GM12865 (cell line): Measurements from ENCODE around the gene ANK2.

Experiments used
- DNase-seq: peaks from one replicate; pipeline ENCODE4 v3.0.0; 2010; ENCODE audit warnings: low read depth
- H3K4me3 ChIP-seq: 2 replicates; pipeline ENCODE4 v1.5.1; 2011; ENCODE audit warnings: mild to moderate bottlenecking, low read depth, low read length, control low read depth
- CTCF ChIP-seq: IDR thresholded peaks from 2 replicates; pipeline ENCODE4 v1.5.1; 2011; ENCODE audit warnings: low read length, control low read depth, low read depth, inconsistent platforms; ENCODE audit not compliant: insufficient read depth; ENCODE audit errors: missing control alignments

Gene ANK2

GRCh38 chr4:113116414-113117357, 67.2 kb downstream of the ANK2 start:
- TF ChIP-seq CTCF = no peak
- no peak for DNase-seq
- no peak overlapping the region for H3K4me3 ChIP-seq

DNA sequence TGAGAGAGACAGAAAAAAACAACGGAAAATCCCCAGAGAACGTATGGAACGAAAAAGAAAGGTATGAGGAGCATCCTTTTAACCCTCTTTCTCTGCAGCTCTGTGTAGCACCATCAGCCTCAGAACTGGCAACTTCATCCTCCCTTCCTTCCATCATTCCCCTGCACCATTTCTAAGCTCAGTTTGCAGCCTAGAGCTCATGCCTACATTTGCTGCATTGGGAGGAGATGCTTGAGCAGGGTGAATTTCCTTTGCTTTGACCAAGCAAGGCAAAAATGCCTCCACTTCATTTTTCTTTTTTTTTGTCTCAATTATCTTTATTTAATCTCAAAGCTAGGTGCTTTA, 67.9 kb downstream of the ANK2 start:
- H3K4me3 ChIP-seq = no peak overlapping the region
- TF ChIP-seq CTCF = no peak
- no peak for DNase-seq

DNA sequence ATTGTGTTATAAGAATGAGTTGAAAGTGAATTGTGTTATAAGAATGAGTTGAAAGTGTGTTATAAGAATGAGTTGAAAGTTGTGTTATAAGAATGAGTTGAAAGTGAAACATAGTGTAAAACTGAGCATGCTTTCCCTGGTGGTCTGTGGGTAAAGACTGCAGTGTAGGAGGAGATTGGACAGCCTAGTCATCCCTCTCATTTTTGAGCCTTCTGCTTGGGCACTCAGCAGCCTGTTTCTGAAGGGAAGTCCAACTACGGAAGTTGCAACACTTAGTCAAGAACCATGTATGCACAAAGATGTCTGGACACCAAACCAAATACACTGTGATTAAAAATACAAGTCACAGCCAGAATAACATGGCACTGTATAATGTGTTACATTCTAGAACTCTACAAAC, 72.6 kb downstream of the ANK2 start:
- TF ChIP-seq CTCF = no peak
- peak; percentile 8 for DNase-seq
- no peak overlapping the region for H3K4me3 ChIP-seq

DNA sequence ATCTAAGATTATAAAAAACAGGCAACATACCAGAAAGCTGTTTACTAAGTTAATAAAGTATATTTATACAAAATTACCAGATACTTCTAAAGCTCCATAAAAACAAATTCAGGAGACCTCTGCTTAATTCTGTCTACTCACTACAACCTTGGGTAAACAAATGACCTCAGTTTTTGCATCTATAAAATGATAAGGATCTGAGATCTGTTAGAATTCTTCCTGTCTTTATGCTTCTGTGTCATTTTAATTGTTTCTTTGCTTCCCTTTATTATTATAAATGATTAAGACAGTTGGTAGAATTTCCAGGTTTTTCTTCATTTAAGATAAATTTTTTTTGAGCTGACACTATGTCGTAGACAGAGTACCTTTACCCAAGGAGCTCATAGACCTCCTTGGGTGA, 76.0 kb downstream of the ANK2 start:
- DNase-seq = no peak
- no peak for TF ChIP-seq CTCF
- no peak overlapping the region for H3K4me3 ChIP-seq

DNA sequence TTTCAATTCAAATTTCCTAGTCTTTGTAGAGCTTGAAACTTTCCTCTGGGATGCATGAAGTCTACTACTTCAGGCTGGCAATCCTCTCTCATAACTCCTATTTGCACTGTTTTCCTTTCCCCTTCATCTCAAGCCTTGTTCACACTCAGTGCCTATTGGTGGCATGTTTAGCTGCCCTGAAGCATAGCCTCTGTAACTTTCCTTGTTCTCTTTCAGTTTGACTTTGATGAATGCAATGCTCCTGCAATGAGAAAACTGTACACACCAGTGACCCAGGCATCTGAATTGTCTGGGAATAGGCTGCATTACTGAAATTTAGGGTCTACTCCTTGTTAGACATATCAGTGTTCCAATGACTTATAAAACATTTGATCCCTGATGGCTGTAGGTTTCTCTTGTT, 81.7 kb downstream of the ANK2 start:
- DNase-seq = no peak
- no peak overlapping the region for H3K4me3 ChIP-seq
- TF ChIP-seq CTCF = no peak

- no peak overlapping the region for H3K4me3 ChIP-seq
- no peak for DNase-seq
- no peak for TF ChIP-seq CTCF
Observed at GRCh38 chr4:113131621-113132020, 82.2 kb downstream of the ANK2 start.

DNA sequence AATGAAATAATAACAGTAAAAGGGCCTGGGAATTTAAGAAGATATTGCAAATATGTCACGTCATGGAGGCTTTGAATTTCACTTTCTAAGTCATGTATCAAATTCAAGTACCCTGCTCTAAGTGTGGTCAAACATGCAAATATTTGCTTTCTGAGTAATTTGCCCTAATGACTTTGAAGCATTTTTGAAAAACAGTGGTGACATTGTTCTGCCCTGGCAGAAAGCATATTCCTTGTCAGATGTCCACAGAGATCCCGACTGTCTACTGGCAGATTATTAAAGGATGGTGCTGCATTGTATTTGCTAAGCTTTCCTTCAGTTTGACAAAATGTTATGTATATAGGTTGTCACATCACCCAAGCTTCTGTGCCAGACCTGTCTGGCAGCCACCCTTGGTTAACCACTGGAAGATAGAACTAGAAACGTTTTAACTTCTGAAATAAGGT, 92.5 kb downstream of the ANK2 start:
- peak; percentile 24 for DNase-seq
- no peak overlapping the region for H3K4me3 ChIP-seq
- no peak for TF ChIP-seq CTCF
